HL-60 (cell line): ENCODE results near the gene CKMT1A.

Experiments used
- POLR2AphosphoS5 ChIP-seq: IDR thresholded peaks from 2 replicates; pipeline ENCODE4 v1.6.1; 2012; ENCODE audit warnings: low read depth
- TF ChIP-seq, protein P1 (sequence below): IDR thresholded peaks from one replicate; pipeline ENCODE4 v1.5.1; 2011; ENCODE audit warnings: low read length, control low read depth, inconsistent platforms; ENCODE audit not compliant: insufficient read depth

DNA sequence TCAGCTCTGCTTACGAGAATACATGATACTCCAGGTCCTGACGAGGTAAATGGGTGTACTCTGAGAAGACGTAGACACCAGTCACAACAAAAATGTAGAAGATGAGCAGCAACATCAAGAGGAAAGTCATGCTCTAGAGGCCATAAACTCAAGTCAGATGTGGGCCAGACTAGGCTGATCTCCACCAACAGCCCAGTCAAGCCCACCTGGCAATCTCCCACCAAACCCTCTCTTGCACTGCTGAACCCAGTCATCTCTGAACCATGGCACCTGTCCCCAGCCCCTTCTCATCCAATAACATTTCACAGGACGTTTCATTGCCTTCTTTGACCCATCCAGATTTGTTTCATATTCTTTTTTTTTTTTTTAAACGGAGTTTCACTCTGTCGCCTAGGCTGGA lies 41.8 kb downstream of the CKMT1A start:
- no peak for TF ChIP-seq POLR2AphosphoS5
- TF ChIP-seq, protein P1, sequence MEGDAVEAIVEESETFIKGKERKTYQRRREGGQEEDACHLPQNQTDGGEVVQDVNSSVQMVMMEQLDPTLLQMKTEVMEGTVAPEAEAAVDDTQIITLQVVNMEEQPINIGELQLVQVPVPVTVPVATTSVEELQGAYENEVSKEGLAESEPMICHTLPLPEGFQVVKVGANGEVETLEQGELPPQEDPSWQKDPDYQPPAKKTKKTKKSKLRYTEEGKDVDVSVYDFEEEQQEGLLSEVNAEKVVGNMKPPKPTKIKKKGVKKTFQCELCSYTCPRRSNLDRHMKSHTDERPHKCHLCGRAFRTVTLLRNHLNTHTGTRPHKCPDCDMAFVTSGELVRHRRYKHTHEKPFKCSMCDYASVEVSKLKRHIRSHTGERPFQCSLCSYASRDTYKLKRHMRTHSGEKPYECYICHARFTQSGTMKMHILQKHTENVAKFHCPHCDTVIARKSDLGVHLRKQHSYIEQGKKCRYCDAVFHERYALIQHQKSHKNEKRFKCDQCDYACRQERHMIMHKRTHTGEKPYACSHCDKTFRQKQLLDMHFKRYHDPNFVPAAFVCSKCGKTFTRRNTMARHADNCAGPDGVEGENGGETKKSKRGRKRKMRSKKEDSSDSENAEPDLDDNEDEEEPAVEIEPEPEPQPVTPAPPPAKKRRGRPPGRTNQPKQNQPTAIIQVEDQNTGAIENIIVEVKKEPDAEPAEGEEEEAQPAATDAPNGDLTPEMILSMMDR = no peak
